Left kidney (tissue), 2 donors: ENCODE results near the gene RHOC. TPM values are rescaled to one million over a fixed set of nuclear protein-coding genes. Genes with fewer than 3 reads are reported as not detected.
A peak's percentile ranks its signal among the peaks of the same experiment; 100 is the strongest.

ENCODE experiments used
- DNase-seq: peaks from one replicate; pipeline ENCODE4 v3.0.0-alpha.2; 2013
- polyA plus RNA-seq: library from polyadenylated mRNA; unstranded; fragments of 120-200 nt; gene quantifications from one replicate; pipeline ENCODE4 v1.2.1, GENCODE V29; 2013; ENCODE audit not compliant: insufficient read length

The RHOC gene
- polyA plus RNA-seq, 1 donor, result 192 TPM

GRCh38 chr1:112686835-112687234 lies 20.1 kb downstream of the RHOC start:
- no peak for DNase-seq

- DNase-seq, result no peak
Observed at GRCh38 chr1:112686417-112686816, 20.5 kb downstream of the RHOC start.

- DNase-seq, result no peak
Observed at GRCh38 chr1:112685913-112686312, 21.0 kb downstream of the RHOC start.

- no peak for DNase-seq
Observed at GRCh38 chr1:112678605-112679004, 28.3 kb downstream of the RHOC start.

GRCh38 chr1:112677501-112677900 lies 29.4 kb downstream of the RHOC start:
- no peak for DNase-seq

GRCh38 chr1:112676543-112676942 lies 30.4 kb downstream of the RHOC start:
- DNase-seq, result no peak

- no peak for DNase-seq
Observed at GRCh38 chr1:112675728-112676381, 31.1 kb downstream of the RHOC start.

GRCh38 chr1:112674986-112675727 lies 31.8 kb downstream of the RHOC start:
- peak; percentile 68 for DNase-seq

- peak; percentile 69 for DNase-seq
Observed at GRCh38 chr1:112674440-112674985, 32.4 kb downstream of the RHOC start, which contains the start of gene MOV10. TSS of gene MOV10 (plus strand) at chr1:112674659. CDS start at chr1:112674913, 254 bp downstream.

- DNase-seq, result peak; percentile 33
Observed at GRCh38 chr1:112673592-112674439, 33.1 kb downstream of the RHOC start.

- DNase-seq, result no peak
Observed at GRCh38 chr1:112672842-112673241, 34.1 kb downstream of the RHOC start.

GRCh38 chr1:112672009-112672408 lies 34.9 kb downstream of the RHOC start:
- DNase-seq, result no peak

- DNase-seq, result no peak
Observed at GRCh38 chr1:112666946-112667345, 40.0 kb downstream of the RHOC start.

GRCh38 chr1:112665857-112666256 lies 41.1 kb downstream of the RHOC start:
- DNase-seq, result no peak

- no peak for DNase-seq
Observed at GRCh38 chr1:112651205-112651604, 55.7 kb downstream of the RHOC start.

Other genes starting within 250 kb of the RHOC start
- gene WNT2B, start 198.2 kb downstream of the RHOC start, polyA plus RNA-seq, result 4.5 TPM
- 33.1 TPM for gene ST7L, start 88.0 kb downstream of the RHOC start, polyA plus RNA-seq
- gene CAPZA1, start 87.3 kb downstream of the RHOC start, polyA plus RNA-seq, result 151 TPM
- 81.1 TPM for gene MOV10, start 32.5 kb downstream of the RHOC start, polyA plus RNA-seq
- 1.1 TPM for gene PPM1J, start 8.2 kb upstream of the RHOC start, polyA plus RNA-seq
- gene SLC16A1, start 249.1 kb upstream of the RHOC start, polyA plus RNA-seq, result 61.9 TPM